ENCODE data around the gene MAPKAPK3.

The MAPKAPK3 gene

GRCh38 chr3:50572801-50573371 is 44.1 kb upstream of the MAPKAPK3 start:
- no peak for TF ChIP-seq CTCF (IDR thresholded peaks at IDR 0.05; ENCODE audit: control insufficient read depth, extremely low read depth, insufficient read depth)
- H3K4me3 ChIP-seq (ENCODE audit: low read depth, low read length), result no peak overlapping the region
- DNase-seq (ENCODE audit: low read depth), result no peak

DNA sequence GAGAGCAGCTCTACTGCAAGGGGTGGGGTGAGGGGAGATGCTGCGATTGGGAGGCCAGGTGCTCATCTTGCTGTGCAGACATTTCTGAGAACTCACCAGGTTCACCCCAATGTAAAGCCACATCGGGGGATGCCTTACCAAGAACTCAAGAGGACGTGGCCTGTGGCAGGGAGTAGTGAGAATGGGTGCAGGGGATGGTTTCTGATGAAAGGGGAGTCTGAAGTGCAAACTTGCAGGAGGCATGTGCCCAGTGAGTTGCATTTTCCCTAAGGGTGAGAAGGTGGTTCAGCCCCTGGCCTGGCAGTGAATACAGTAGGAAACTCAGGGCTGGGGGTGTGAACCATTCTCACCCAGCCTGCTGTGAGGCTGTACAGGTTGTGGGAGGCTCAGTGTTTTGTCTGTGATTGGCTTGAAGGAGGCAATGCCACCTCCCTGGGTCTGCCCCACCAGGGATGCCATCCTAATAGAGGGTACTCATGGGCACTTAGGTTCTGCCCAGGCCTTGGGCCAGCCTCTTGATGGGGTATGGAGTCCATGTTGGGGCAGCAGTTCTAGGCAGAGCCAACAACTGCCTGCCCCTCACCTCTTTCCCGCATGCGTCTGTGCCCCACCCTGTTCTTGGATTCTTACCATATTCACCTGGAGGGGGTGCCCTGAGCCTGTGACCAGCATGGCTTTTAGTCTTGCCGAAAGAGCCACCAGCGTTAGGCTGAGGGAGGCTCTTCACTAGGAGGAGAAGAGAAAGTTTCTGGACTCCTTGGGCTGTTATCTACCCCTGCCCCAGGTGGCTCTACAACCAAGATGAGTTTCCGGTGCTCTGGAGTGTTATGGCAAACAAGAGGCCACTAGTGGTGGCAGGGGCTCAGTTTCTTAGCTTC is 43.1 kb upstream of the MAPKAPK3 start:
- TF ChIP-seq CTCF (IDR thresholded peaks at IDR 0.05; ENCODE audit: control insufficient read depth, extremely low read depth, insufficient read depth), result no peak
- H3K4me3 ChIP-seq (ENCODE audit: low read depth, low read length), result no peak overlapping the region
- DNase-seq (ENCODE audit: low read depth), result no peak

DNA sequence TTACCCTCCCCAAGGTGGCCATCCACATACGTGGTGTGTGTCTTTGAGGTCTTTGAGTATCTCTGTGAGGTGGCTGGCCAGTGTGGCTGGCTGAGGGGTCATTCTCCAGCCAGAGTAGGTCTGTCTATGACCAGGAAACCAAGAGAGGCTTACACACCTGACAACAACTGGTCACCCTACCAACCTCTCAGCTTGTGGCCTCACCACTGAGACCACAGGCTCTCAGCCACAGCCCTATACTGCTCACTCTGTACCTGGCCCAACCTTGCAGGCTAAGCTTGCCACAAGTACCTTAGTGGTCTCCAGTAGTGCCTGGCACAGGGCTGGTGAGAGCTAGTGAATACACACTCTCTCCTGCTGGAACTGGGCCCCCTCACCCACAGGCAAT is 42.5 kb upstream of the MAPKAPK3 start:
- no peak overlapping the region for H3K4me3 ChIP-seq (ENCODE audit: low read depth, low read length)
- TF ChIP-seq CTCF (IDR thresholded peaks at IDR 0.05; ENCODE audit: control insufficient read depth, extremely low read depth, insufficient read depth), result no peak
- no peak for DNase-seq (ENCODE audit: low read depth)

DNA sequence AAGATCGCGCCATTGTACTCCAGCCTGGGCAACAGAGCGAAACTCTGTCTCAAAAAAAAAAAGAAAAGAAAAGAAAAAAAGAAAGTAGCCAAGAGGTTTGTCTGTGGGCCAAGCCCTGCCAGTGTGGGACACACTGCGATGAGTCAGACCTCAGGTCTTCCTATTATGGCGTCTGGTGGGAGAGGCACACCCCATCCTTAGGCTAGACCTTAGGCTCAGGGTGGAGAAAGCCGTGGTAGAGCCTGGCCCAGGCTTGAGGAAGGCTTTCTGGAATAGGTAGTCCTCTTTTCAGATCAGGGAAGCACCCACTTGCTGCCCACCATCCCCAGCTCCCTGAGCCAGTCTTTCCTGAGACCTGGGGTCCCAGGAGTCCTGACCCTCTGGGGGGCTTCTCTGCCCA is 41.6 kb upstream of the MAPKAPK3 start:
- no peak overlapping the region for H3K4me3 ChIP-seq (ENCODE audit: low read depth, low read length)
- DNase-seq (ENCODE audit: low read depth), result no peak
- no peak for TF ChIP-seq CTCF (IDR thresholded peaks at IDR 0.05; ENCODE audit: control insufficient read depth, extremely low read depth, insufficient read depth)

- DNase-seq (ENCODE audit: low read depth), result no peak
- no peak for TF ChIP-seq CTCF (IDR thresholded peaks at IDR 0.05; ENCODE audit: control insufficient read depth, extremely low read depth, insufficient read depth)
- no peak overlapping the region for H3K4me3 ChIP-seq (ENCODE audit: low read depth, low read length)
Observed at GRCh38 chr3:50577348-50577747, 39.6 kb upstream of the MAPKAPK3 start.

- TF ChIP-seq CTCF (IDR thresholded peaks at IDR 0.05; ENCODE audit: control insufficient read depth, extremely low read depth, insufficient read depth), result no peak
- H3K4me3 ChIP-seq (ENCODE audit: low read depth, low read length), result no peak overlapping the region
- no peak for DNase-seq (ENCODE audit: low read depth)
Observed at GRCh38 chr3:50580683-50581458, 36.1 kb upstream of the MAPKAPK3 start.
